ENCODE measurements around the gene NDUFS7.

NDUFS7 gene

DNA sequence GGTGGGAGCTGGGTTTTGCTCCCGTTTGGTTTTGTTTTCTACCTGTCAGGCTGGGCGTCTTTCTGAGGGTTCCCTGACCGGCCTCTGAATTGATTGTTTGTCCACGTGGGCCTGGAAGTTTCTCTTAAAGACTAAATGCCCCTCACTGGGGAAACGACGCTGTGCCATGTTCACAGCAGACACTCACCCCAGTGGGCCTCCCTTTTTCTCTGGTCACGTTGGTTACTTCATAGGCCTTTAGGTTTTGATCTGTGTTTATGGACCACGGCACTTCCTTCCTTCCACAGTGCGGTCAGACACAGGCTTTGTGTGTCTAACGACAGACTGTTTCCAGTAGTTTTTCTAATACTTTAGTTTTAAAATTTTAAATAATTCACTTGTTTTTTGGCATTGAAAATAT, 20.1 kb upstream of the NDUFS7 start:
- Histone ChIP-seq H3K4me3 (IDR thresholded peaks at IDR 0.05; ENCODE audit: insufficient read depth, low read depth, low read length) (no peak overlapping the region), H4K20me1 (ENCODE audit: insufficient read depth) (no peaks in the 10 kb centered on the region), H3K27ac (no peak overlapping the region), H3K36me3 (ENCODE audit: insufficient read depth) (no peaks in the 10 kb centered on the region), H3K79me2 (ENCODE audit: insufficient read depth, low read depth) (no peaks in the 10 kb centered on the region), H2AFZ (ENCODE audit: low read depth) (no peak overlapping the region), H3K4me1 (ENCODE audit: low read depth, poor library complexity, severe bottlenecking) (no peaks in the 10 kb centered on the region), H3K4me2 (no peak overlapping the region), H3K27me3 (ENCODE audit: insufficient read depth, low read depth) (no peaks in the 10 kb centered on the region), H3K9ac (no peak overlapping the region)
- TF ChIP-seq, protein P1, sequence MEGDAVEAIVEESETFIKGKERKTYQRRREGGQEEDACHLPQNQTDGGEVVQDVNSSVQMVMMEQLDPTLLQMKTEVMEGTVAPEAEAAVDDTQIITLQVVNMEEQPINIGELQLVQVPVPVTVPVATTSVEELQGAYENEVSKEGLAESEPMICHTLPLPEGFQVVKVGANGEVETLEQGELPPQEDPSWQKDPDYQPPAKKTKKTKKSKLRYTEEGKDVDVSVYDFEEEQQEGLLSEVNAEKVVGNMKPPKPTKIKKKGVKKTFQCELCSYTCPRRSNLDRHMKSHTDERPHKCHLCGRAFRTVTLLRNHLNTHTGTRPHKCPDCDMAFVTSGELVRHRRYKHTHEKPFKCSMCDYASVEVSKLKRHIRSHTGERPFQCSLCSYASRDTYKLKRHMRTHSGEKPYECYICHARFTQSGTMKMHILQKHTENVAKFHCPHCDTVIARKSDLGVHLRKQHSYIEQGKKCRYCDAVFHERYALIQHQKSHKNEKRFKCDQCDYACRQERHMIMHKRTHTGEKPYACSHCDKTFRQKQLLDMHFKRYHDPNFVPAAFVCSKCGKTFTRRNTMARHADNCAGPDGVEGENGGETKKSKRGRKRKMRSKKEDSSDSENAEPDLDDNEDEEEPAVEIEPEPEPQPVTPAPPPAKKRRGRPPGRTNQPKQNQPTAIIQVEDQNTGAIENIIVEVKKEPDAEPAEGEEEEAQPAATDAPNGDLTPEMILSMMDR (conservative IDR thresholded peaks at IDR 0.05; ENCODE audit: low read depth, low read length) = no peak

DNA sequence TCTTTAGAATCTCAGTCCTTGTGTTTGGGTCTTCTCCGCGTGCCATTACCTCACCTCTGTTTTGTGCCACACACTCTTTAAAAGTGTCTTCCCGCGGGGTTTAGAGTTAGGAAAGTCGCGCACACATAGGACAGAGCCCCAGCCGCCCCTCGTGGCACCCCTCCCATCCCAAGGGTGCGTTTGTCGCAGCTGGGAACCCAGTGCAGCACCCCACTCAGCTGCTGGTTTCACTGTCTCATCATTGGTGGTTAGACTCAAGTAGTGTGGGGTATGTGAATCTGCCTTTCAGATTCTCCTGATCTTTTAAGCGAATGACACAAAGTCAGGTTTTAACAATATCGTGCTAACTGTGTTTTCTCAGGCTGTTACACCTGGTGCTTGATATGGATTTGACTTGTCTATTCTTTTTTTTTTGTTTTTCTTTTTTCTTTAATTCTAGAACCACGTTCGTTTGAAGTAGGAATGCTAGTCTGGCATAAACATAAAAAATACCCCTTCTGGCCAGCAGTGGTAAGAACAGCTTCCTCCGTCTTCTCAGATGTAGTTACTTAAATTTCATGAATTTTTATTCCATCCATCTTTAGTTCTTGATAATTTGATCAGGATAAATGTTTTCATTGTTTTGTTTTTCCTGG, 19.5 kb upstream of the NDUFS7 start:
- Histone ChIP-seq H3K27me3 (ENCODE audit: insufficient read depth, low read depth) (no peaks in the 10 kb centered on the region), H4K20me1 (ENCODE audit: insufficient read depth) (no peaks in the 10 kb centered on the region), H3K9ac (no peak overlapping the region), H3K4me1 (ENCODE audit: low read depth, poor library complexity, severe bottlenecking) (no peaks in the 10 kb centered on the region), H3K27ac (no peak overlapping the region), H3K79me2 (ENCODE audit: insufficient read depth, low read depth) (no peaks in the 10 kb centered on the region), H3K36me3 (ENCODE audit: insufficient read depth) (no peaks in the 10 kb centered on the region), H2AFZ (ENCODE audit: low read depth) (no peak overlapping the region), H3K4me2 (no peak overlapping the region), H3K4me3 (IDR thresholded peaks at IDR 0.05; ENCODE audit: insufficient read depth, low read depth, low read length) (no peak overlapping the region)
- TF ChIP-seq, protein P1 (conservative IDR thresholded peaks at IDR 0.05; ENCODE audit: low read depth, low read length) = no peak

DNA sequence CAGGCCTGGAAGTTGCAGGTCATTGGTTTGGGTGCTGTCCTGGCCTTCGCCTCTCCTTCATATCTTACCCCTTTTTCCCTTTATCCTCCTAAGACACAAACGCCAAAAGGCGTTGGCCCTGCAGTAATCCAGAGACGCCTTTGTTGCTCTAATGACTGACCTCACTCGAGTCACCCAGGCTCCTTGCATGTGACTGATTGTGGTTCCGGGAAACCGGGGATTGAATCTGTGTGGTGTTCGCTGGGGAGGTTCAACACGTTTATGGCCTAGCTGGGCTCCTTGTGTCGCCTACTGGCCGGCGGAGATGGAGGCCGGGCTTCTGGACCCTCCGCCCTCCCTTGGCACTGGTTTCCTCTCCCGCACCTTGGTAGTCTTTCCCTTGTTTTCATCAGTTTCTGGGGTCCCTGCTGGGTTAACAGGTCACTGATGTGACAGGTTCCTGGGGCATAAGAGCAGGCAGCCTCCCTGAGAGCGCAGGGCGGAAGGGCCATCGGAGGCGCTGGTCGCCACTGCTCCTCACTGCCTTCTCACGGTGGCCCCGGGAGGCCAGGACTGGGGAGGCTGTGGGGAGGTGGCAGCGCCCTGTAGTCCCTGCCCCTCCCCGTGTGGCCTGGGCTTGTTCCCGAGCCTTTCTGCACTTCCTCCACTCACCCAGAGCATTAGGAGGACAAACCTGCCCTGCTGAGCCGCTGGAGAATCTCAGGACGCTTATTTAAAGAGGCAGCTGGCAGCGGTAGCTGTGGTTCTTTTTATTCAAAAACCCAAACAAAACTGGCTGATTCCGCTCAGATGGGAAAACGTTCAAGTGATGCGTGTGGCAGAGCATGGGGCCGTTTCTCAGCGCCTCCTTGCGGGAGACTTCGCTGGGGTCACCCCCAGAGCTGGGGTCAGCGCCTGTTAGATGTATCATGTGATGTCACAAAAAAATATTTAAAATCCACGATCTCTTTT, 18.1 kb upstream of the NDUFS7 start:
- Histone ChIP-seq H3K36me3 (ENCODE audit: insufficient read depth) (no peaks in the 10 kb centered on the region), H4K20me1 (ENCODE audit: insufficient read depth) (no peaks in the 10 kb centered on the region), H3K27me3 (ENCODE audit: insufficient read depth, low read depth) (no peaks in the 10 kb centered on the region), H3K4me1 (ENCODE audit: low read depth, poor library complexity, severe bottlenecking) (no peaks in the 10 kb centered on the region), H3K27ac (no peak overlapping the region), H3K4me2 (no peak overlapping the region), H3K4me3 (IDR thresholded peaks at IDR 0.05; ENCODE audit: insufficient read depth, low read depth, low read length) (no peak overlapping the region), H3K79me2 (ENCODE audit: insufficient read depth, low read depth) (no peaks in the 10 kb centered on the region), H3K9ac (no peak overlapping the region), H2AFZ (ENCODE audit: low read depth) (no peak overlapping the region)
- TF ChIP-seq, protein P1 (conservative IDR thresholded peaks at IDR 0.05; ENCODE audit: low read depth, low read length) = no peak

DNA sequence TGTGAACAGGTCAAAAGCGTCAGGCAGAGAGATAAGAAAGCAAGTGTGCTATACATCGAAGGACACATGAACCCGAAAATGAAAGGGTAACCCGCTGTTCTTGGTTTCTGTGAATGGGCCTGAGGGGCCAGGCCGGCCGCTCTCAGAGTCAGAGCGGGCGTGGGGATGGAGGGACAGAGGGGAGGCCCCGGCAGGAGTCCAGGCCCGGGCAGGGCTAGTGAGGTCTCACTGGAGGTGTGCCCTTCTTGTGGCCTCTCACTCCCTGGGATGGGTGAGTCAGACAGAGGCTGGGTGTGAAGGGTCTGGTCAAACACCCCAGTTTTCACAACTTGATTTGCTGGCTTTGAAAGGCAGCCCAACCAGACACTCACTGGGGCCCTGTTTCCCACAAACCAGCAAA, 17.4 kb upstream of the NDUFS7 start:
- TF ChIP-seq, protein P1 (conservative IDR thresholded peaks at IDR 0.05; ENCODE audit: low read depth, low read length) = no peak
- Histone ChIP-seq H3K27ac (no peak overlapping the region), H3K9ac (no peak overlapping the region), H3K4me1 (ENCODE audit: low read depth, poor library complexity, severe bottlenecking) (no peaks in the 10 kb centered on the region), H3K79me2 (ENCODE audit: insufficient read depth, low read depth) (no peaks in the 10 kb centered on the region), H3K4me3 (IDR thresholded peaks at IDR 0.05; ENCODE audit: insufficient read depth, low read depth, low read length) (no peak overlapping the region), H3K36me3 (ENCODE audit: insufficient read depth) (no peaks in the 10 kb centered on the region), H3K27me3 (ENCODE audit: insufficient read depth, low read depth) (no peaks in the 10 kb centered on the region), H4K20me1 (ENCODE audit: insufficient read depth) (no peaks in the 10 kb centered on the region), H3K4me2 (no peak overlapping the region), H2AFZ (ENCODE audit: low read depth) (no peak overlapping the region)
